HEK293 (cell line): ENCODE results near the gene TNXB.
"Not testable (repeated sequence)": the region's sequence is repeated elsewhere in the genome, so short reads cannot be mapped to it uniquely, and the experiment has no call there.

Experiments
- KLF10 ChIP-seq: fragments of 450-650 bp; IDR thresholded peaks from 2 replicates; pipeline ENCODE4 v1.5.1; 2018; ENCODE audit warnings: missing biosample characterization, mild to moderate bottlenecking, missing genetic modification characterization
- OSR2 ChIP-seq: fragments of 450-650 bp; formaldehyde crosslinking; IDR thresholded peaks from 2 replicates; pipeline ENCODE4 v1.5.1; 2016; ENCODE audit warnings: missing biosample characterization, missing genetic modification characterization
- RBAK ChIP-seq: fragments of 450-650 bp; formaldehyde crosslinking; IDR thresholded peaks from 2 replicates; pipeline ENCODE4 v1.5.1; 2016; ENCODE audit warnings: missing biosample characterization, missing genetic modification characterization
- ZNF23 ChIP-seq: fragments of 450-650 bp; formaldehyde crosslinking; IDR thresholded peaks from 2 replicates; pipeline ENCODE4 v1.5.1; 2016; ENCODE audit warnings: missing biosample characterization, missing genetic modification characterization, borderline replicate concordance
- ZNF416 ChIP-seq: fragments of 450-650 bp; formaldehyde crosslinking; IDR thresholded peaks from 2 replicates; pipeline ENCODE4 v1.5.1; 2016; ENCODE audit warnings: missing biosample characterization, missing genetic modification characterization
- ZNF571 ChIP-seq: fragments of 450-650 bp; formaldehyde crosslinking; IDR thresholded peaks from 2 replicates; pipeline ENCODE4 v1.5.0; 2017; ENCODE audit warnings: missing biosample characterization, missing genetic modification characterization
- ZNF785 ChIP-seq: fragments of 450-650 bp; formaldehyde crosslinking; IDR thresholded peaks from 2 replicates; pipeline ENCODE4 v1.5.1; 2016; ENCODE audit warnings: missing biosample characterization, missing genetic modification characterization
- TF ChIP-seq, protein P1 (sequence below): fragments of 450-650 bp; formaldehyde crosslinking; IDR thresholded peaks from 2 replicates; pipeline ENCODE4 v1.5.1; 2016; ENCODE audit warnings: missing biosample characterization, missing genetic modification characterization
- TF ChIP-seq, protein P2 (sequence below): fragments of 450-650 bp; formaldehyde crosslinking; IDR thresholded peaks from 2 replicates; pipeline ENCODE4 v1.5.1; 2016; ENCODE audit warnings: missing biosample characterization, missing genetic modification characterization, low read depth

- TF ChIP-seq ZNF785; ZNF23; ZNF416; ZNF571 (tag by site-specific recombination); OSR2 (tag by site-specific recombination); KLF10 (tag by site-specific recombination); RBAK (tag by site-specific recombination): not testable (repeated sequence)
- TF ChIP-seq, protein P1, sequence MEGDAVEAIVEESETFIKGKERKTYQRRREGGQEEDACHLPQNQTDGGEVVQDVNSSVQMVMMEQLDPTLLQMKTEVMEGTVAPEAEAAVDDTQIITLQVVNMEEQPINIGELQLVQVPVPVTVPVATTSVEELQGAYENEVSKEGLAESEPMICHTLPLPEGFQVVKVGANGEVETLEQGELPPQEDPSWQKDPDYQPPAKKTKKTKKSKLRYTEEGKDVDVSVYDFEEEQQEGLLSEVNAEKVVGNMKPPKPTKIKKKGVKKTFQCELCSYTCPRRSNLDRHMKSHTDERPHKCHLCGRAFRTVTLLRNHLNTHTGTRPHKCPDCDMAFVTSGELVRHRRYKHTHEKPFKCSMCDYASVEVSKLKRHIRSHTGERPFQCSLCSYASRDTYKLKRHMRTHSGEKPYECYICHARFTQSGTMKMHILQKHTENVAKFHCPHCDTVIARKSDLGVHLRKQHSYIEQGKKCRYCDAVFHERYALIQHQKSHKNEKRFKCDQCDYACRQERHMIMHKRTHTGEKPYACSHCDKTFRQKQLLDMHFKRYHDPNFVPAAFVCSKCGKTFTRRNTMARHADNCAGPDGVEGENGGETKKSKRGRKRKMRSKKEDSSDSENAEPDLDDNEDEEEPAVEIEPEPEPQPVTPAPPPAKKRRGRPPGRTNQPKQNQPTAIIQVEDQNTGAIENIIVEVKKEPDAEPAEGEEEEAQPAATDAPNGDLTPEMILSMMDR (tag by site-specific recombination) = not testable (repeated sequence)
- TF ChIP-seq, protein P2, sequence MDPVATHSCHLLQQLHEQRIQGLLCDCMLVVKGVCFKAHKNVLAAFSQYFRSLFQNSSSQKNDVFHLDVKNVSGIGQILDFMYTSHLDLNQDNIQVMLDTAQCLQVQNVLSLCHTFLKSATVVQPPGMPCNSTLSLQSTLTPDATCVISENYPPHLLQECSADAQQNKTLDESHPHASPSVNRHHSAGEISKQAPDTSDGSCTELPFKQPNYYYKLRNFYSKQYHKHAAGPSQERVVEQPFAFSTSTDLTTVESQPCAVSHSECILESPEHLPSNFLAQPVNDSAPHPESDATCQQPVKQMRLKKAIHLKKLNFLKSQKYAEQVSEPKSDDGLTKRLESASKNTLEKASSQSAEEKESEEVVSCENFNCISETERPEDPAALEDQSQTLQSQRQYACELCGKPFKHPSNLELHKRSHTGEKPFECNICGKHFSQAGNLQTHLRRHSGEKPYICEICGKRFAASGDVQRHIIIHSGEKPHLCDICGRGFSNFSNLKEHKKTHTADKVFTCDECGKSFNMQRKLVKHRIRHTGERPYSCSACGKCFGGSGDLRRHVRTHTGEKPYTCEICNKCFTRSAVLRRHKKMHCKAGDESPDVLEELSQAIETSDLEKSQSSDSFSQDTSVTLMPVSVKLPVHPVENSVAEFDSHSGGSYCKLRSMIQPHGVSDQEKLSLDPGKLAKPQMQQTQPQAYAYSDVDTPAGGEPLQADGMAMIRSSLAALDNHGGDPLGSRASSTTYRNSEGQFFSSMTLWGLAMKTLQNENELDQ (tag by site-specific recombination) = not testable (repeated sequence)
Measured at GRCh38 chr6:32028631-32029030, 80.5 kb downstream of the TNXB start.
